Gastrocnemius medialis (tissue), 4 donors: ENCODE results near the gene STARD7. TPM values are rescaled to one million over a fixed set of nuclear protein-coding genes. Genes with fewer than 3 reads are reported as not detected.
"Not testable (repeated sequence)": the region's sequence is repeated elsewhere in the genome, so short reads cannot be mapped to it uniquely, and the experiment has no call there.

Experiments used
- ATAC-seq, 2 donors: fragments of 150-250 bp; one replicate each; pipeline ENCODE4 v1.9.1; 2016
- DNase-seq, 2 donors: peaks; one replicate each; pipeline ENCODE4 v3.0.0-alpha.2; 2019
- H3K27ac ChIP-seq, 4 donors: fragments of 200-600 bp; sonication (generic); 1 replicate in 1 of 4; 2 replicates in 3 of 4; pipeline ENCODE4 v1.5.1; 2016 to 2018; ENCODE audit warnings: mild to moderate bottlenecking in 2 of 4, moderate library complexity in 1 of 4
- H3K27me3 ChIP-seq, 3 donors: fragments of 200-600 bp; sonication (generic) in 2 of 3; 1 replicate in 1 of 3; 2 replicates in 2 of 3; pipeline versions ENCODE4 v1.5.1 to v1.6.0; 2016 to 2019; ENCODE audit warnings: mild to moderate bottlenecking in 1 of 3, moderate library complexity in 1 of 3
- H3K36me3 ChIP-seq, 2 donors: fragments of 200-600 bp; sonication (generic) in 1 of 2; one replicate each; pipeline ENCODE4 v1.5.1; 2017 to 2018
- H3K4me1 ChIP-seq, 2 donors: fragments of 200-600 bp; sonication (generic) in 1 of 2; one replicate each; pipeline ENCODE4 v1.5.1; 2016 to 2017; ENCODE audit warnings: mild to moderate bottlenecking in 2 of 2
- H3K4me3 ChIP-seq, 4 donors: fragments of 200-600 bp; sonication (generic) in 3 of 4; 1 replicate in 1 of 4; 2 replicates in 3 of 4; pipeline ENCODE4 v1.5.1; 2016 to 2019; ENCODE audit warnings: mild to moderate bottlenecking in 2 of 4
- H3K9me3 ChIP-seq, 3 donors: fragments of 200-600 bp; sonication (generic) in 2 of 3; 1 replicate in 1 of 3; 2 replicates in 2 of 3; pipeline ENCODE4 v1.5.1; 2016 to 2019
- CTCF ChIP-seq, 5 experiments: fragments of 450-650 bp in 3 of 5; fragments of 200-600 bp in 2 of 5; sonication (generic) in 2 of 5; IDR thresholded peaks in 4 of 5; conservative IDR thresholded peaks in 1 of 5; 1 replicate in 4 of 5; 2 replicates in 1 of 5; pipeline ENCODE4 v1.5.1; 2016 to 2019; ENCODE audit warnings: antibody characterized with exemption in 5 of 5, mild to moderate bottlenecking in 3 of 5, moderate library complexity in 3 of 5
- POLR2A ChIP-seq, 2 donors: fragments of 450-650 bp; IDR thresholded peaks; one replicate each; pipeline ENCODE4 v1.6.1; 2017; ENCODE audit warnings: antibody characterized with exemption in 2 of 2, mild to moderate bottlenecking in 2 of 2, moderate library complexity in 2 of 2
- in situ Hi-C, 4 donors: fragments of 200-750 bp; cut with MboI; loops; one replicate each; pipeline versions ENCODE4 v1.15.0 to v1.8.0; 2017; ENCODE audit warnings: low sequenced_read_pairs in 4 of 4
- intact Hi-C: fragments of 100-400 bp; cut with DNase I; formaldehyde crosslinking; loops from one replicate; pipeline ENCODE4 v1.15.1; 2023; ENCODE audit warnings: low total_unique reads
- total RNA-seq, 4 donors: library from RNA; depleted of rRNA; stranded (reverse); fragments of >200 nt; gene quantifications; one replicate each; pipeline versions ENCODE4 v1.1.0 to v1.2.3, GENCODE V29; 2016

The STARD7 gene
- total RNA-seq = 100 to 1,000 TPM; 237 to 512 (median 313) TPM

DNA sequence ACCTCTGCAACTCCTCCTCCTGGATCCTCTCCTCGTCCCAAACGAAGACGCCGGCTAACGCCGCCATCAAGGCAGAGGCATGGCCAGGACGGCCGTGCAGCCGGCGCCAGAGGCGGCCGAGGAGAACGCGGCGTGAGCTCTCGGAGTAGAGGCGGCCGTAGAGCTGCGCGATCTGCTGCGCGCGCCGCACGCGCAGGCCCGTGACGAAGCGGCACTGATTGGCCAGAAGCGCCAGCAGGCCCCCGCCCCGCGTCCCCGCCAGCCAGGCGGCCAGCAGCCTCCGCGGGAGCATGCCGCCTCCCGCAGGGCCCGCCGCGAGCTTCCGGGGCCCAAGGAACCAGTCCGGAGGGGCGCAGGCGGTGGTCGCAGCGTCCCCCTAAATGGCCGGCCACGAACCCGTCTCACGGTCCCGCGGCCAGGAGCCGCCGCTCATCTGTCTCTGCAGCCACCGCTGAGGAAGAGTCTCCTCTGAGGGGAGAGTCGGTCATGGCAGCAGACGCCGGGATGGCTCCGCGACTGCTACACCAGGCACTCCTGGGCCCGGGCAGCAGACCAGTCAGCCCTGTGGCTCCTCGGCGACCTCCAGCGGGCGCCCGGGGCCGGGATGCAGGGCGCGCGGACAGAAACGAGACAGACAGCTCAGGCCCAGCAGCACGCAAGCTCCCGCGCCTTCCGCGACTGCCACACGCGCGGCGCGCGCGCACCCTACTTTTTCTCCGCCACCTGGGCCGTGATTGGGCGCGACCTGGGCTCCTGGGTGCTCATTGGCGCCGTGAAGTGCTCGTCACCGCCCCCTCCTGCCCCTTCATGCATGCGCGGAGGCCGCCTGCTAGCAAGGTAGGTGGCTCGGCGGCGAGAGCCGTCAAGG, at the start of gene STARD7:
TSS of gene STARD7 (minus strand) at position 685 of the 868 bp plus-strand sequence. CDS start at position 292, 393 bp downstream.
- peaks cover 31 to 46% of the 10 kb centered on the region in 2 donors for H3K4me1 ChIP-seq
- intact Hi-C loops = loop anchor here (1.0 to 5.0 kb wide), 3 partner anchors 52 to 324 kb away; partner anchors contain the start of gene DUSP2
- TF ChIP-seq POLR2A (IDR thresholded peaks at IDR 0.05) = peak; percentile 99 to 100
- peak in 4 of 5 experiments; percentile 21 to 46 (median 29) for TF ChIP-seq CTCF (IDR thresholded peaks at IDR 0.05 in 4 of 5, conservative IDR thresholded peaks at IDR 0.05 in 1 of 5)

GRCh38 chr2:96257744-96258143, 49.1 kb upstream of the STARD7 start:
- peaks cover 96 to 99% of the 10 kb centered on the region in 2 donors for H3K4me1 ChIP-seq
- H3K9me3 ChIP-seq, H3K27me3 ChIP-seq, ATAC-seq, DNase-seq: not testable (repeated sequence)
- H3K4me3 ChIP-seq = peak overlapping the region in 1 of 4 donors; percentile 14
- intact Hi-C loops (loop anchor here (10.0 kb wide), 1 partner anchor 377 kb away; the partner anchor contains the start of gene KANSL3), in situ Hi-C loops (loop anchor here in 2 of 4 donors (10.0 to 25.0 kb wide), 3 partner anchors 53 to 245 kb away; partner anchors contain the start of genes ASTL (in 1 of the 2), DUSP2 (in 1 of the 2) and STARD7 (in 1 of the 2))
- peaks cover 0 to 22% of the 10 kb centered on the region in 2 donors for H3K36me3 ChIP-seq
- H3K27ac ChIP-seq = peak overlapping the region; percentile 94 to 99 (median 96)

More for the DNA sequence above, at the start of gene STARD7:
- ATAC-seq (peak; percentile 59 to 65), DNase-seq (peak; percentile 98 to 99)
- Histone ChIP-seq H3K27ac (peak within 1 kb of the TSS; percentile 90 to 99 (median 98)), H3K4me3 (peak within 1 kb of the TSS; percentile 68 to 94 (median 89)), H3K36me3 (no peaks in the 10 kb centered on the region), H3K9me3 (no peaks in the 10 kb centered on the region), H3K27me3 (no peaks in the 10 kb centered on the region)
- in situ Hi-C loops = loop anchor here in 1 of 4 donors (10.0 kb wide), 1 partner anchor 46 kb away; no protein-coding TSS in a partner anchor

DNA sequence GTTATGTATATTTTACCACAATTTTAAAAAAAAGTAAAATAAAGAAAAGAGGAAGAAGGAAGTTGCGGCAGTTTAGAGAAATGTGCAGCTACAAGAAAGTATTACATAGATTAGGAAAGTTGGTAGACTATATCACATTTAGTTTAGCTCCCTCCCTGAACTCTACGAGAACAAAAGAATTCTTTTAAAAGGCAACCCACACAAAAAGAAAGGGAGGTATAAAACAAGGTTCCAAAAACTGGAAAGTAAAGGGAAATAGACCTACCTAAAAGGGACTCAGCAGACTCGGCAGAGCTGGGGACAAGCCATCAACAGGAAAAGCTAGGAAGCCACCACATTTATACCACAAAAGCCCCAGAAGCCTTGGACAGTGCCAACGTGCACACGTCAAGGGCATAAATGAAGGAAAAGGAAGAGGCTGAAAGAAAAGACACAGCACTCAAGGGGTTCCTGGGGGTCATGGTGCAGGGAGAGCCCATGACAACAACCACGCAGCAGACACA, 48.0 kb upstream of the STARD7 start:
- intact Hi-C loops (loop anchor here (10.0 kb wide), 1 partner anchor 378 kb away; the partner anchor contains the start of gene KANSL3), in situ Hi-C loops (loop anchor here in 2 of 4 donors (10.0 to 25.0 kb wide), 3 partner anchors 52 to 244 kb away; partner anchors contain the start of genes ASTL (in 1 of the 2), DUSP2 (in 1 of the 2) and STARD7 (in 1 of the 2))
- Histone ChIP-seq H3K4me1 (peaks cover 97 to 98% of the 10 kb centered on the region in 2 donors), H3K9me3 (no peaks in the 10 kb centered on the region), H3K27me3 (no peaks in the 10 kb centered on the region), H3K27ac (peak overlapping the region; percentile 94 to 99 (median 96)), H3K4me3 (no peak overlapping the region), H3K36me3 (peaks cover 0 to 22% of the 10 kb centered on the region in 2 donors)
- ATAC-seq (no peak), DNase-seq (no peak)
- TF ChIP-seq POLR2A (IDR thresholded peaks at IDR 0.05) (no peak), CTCF (IDR thresholded peaks at IDR 0.05 in 4 of 5, conservative IDR thresholded peaks at IDR 0.05 in 1 of 5) (no peak)

DNA sequence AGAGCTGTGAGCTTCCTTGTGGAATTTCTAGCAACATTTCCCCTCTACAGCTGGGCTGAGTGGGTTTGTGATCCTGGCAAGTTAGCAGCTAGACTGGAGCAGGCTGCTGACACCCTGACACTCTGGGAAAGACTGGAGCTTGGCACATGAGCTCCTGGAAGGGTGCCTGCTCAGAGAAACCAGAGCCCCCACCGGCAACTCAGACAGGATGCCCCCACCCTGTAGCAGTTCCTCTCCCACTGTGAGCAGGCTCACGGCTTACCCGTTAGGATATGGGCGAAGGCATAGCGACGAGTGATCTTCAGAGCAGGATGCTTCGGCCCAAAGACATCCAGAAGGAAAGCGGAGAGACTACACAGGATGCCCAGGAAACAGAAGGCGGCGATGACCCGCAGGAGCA, 45.9 kb upstream of the STARD7 start:
- no peaks in the 10 kb centered on the region for H3K9me3 ChIP-seq
- no peak overlapping the region for H3K4me3 ChIP-seq
- H3K4me1 ChIP-seq = peaks cover 96 to 99% of the 10 kb centered on the region in 2 donors
- DNase-seq = no peak
- peak overlapping the region; percentile 94 to 99 (median 96) for H3K27ac ChIP-seq
- peaks cover 0 to 22% of the 10 kb centered on the region in 2 donors for H3K36me3 ChIP-seq
- no peaks in the 10 kb centered on the region for H3K27me3 ChIP-seq
- intact Hi-C loops = loop anchor here (10.0 kb wide), 1 partner anchor 380 kb away; the partner anchor contains the start of gene KANSL3
- in situ Hi-C loops = loop anchor here in 2 of 4 donors (10.0 to 25.0 kb wide), 3 partner anchors 50 to 242 kb away; partner anchors contain the start of genes ASTL (in 1 of the 2), DUSP2 (in 1 of the 2) and STARD7 (in 1 of the 2)
- no peak for ATAC-seq
- TF ChIP-seq CTCF (IDR thresholded peaks at IDR 0.05 in 4 of 5, conservative IDR thresholded peaks at IDR 0.05 in 1 of 5) (no peak), POLR2A (IDR thresholded peaks at IDR 0.05) (no peak)
